GM12875 (cell line): ENCODE results near the gene GPR151.

Experiments
- H3K4me3 ChIP-seq: one replicate; pipeline ENCODE4 v1.5.1; 2011; ENCODE audit warnings: low read depth, low read length, control low read depth
- CTCF ChIP-seq: IDR thresholded peaks from 2 replicates; pipeline ENCODE4 v1.5.1; 2011; ENCODE audit warnings: low read depth, mild to moderate bottlenecking, control low read depth, inconsistent platforms, low read length, moderate library complexity, borderline replicate concordance; ENCODE audit not compliant: insufficient read depth

GPR151 gene

GRCh38 chr5:146475190-146475780 lies 40.7 kb downstream of the GPR151 start:
- TF ChIP-seq CTCF, result peak; percentile 32; the same call in 1 of the 2 replicates

GRCh38 chr5:146474065-146474464 lies 41.9 kb downstream of the GPR151 start:
- TF ChIP-seq CTCF, result no peak
- H3K4me3 ChIP-seq, result no peak overlapping the region

More at GRCh38 chr5:146475190-146475780, 40.7 kb downstream of the GPR151 start:
- no peak overlapping the region for H3K4me3 ChIP-seq

- TF ChIP-seq CTCF, result no peak
- no peak overlapping the region for H3K4me3 ChIP-seq
Observed at GRCh38 chr5:146467760-146468159, 48.2 kb downstream of the GPR151 start.

GRCh38 chr5:146466521-146467349 lies 49.3 kb downstream of the GPR151 start:
- no peak overlapping the region for H3K4me3 ChIP-seq
- TF ChIP-seq CTCF, result no peak

- no peak overlapping the region for H3K4me3 ChIP-seq
- TF ChIP-seq CTCF, result no peak
Observed at GRCh38 chr5:146463446-146463845, 52.5 kb downstream of the GPR151 start.
